Muscle layer of colon (tissue), 2 donors: ENCODE measurements around the gene TMEM17.

Experiments used
- H3K27ac ChIP-seq: one replicate; pipeline ENCODE4 v1.7.0; 2013; ENCODE audit warnings: low read depth, mild to moderate bottlenecking, low read length, moderate library complexity
- H3K27me3 ChIP-seq, 2 donors: one replicate each; pipeline ENCODE4 v1.7.0; 2013; ENCODE audit warnings: low read length in 2 of 2, mild to moderate bottlenecking in 2 of 2; ENCODE audit not compliant: insufficient read depth in 2 of 2, control insufficient read depth in 1 of 2
- H3K36me3 ChIP-seq: one replicate; pipeline ENCODE4 v1.7.0; 2013; ENCODE audit warnings: mild to moderate bottlenecking, low read length; ENCODE audit not compliant: insufficient read depth
- H3K4me1 ChIP-seq: one replicate; pipeline ENCODE4 v1.7.0; 2013; ENCODE audit warnings: mild to moderate bottlenecking, low read length; ENCODE audit not compliant: insufficient read depth
- H3K4me3 ChIP-seq, 2 donors: one replicate each; pipeline ENCODE4 v1.7.0; 2013; ENCODE audit warnings: low read length in 2 of 2, low read depth in 1 of 2, mild to moderate bottlenecking in 1 of 2, moderate library complexity in 1 of 2
- H3K9ac ChIP-seq: one replicate; pipeline ENCODE4 v1.7.0; 2013; ENCODE audit warnings: low read length
- H3K9me3 ChIP-seq: one replicate; pipeline ENCODE4 v1.7.0; 2013; ENCODE audit warnings: mild to moderate bottlenecking, low read length
- donor health status: abdominal sarcoma.
- donor health status: Adenocarcinoma of cecum.

Gene TMEM17

GRCh38 chr2:62459672-62460071 lies 46.3 kb downstream of the TMEM17 start:
- Histone ChIP-seq H3K9me3 (no peaks in the 10 kb centered on the region), H3K27ac (no peak overlapping the region), H3K9ac (no peak overlapping the region), H3K36me3 (no peaks in the 10 kb centered on the region), H3K4me3 (no peak overlapping the region), H3K27me3 (no peaks in the 10 kb centered on the region), H3K4me1 (peaks cover 18% of the 10 kb centered on the region)

GRCh38 chr2:62459106-62459505 lies 46.9 kb downstream of the TMEM17 start:
- H3K4me1 ChIP-seq, result peaks cover 20% of the 10 kb centered on the region
- H3K27ac ChIP-seq, result no peak overlapping the region
- no peaks in the 10 kb centered on the region for H3K36me3 ChIP-seq
- no peaks in the 10 kb centered on the region for H3K9me3 ChIP-seq
- no peak overlapping the region for H3K4me3 ChIP-seq
- H3K27me3 ChIP-seq, result no peaks in the 10 kb centered on the region
- H3K9ac ChIP-seq, result no peak overlapping the region

GRCh38 chr2:62458671-62459081 lies 47.3 kb downstream of the TMEM17 start:
- H3K27ac ChIP-seq, result no peak overlapping the region
- no peak overlapping the region for H3K9ac ChIP-seq
- no peaks in the 10 kb centered on the region for H3K36me3 ChIP-seq
- peaks cover 24% of the 10 kb centered on the region for H3K4me1 ChIP-seq
- no peaks in the 10 kb centered on the region for H3K9me3 ChIP-seq
- H3K4me3 ChIP-seq, result no peak overlapping the region
- H3K27me3 ChIP-seq, result no peaks in the 10 kb centered on the region

DNA sequence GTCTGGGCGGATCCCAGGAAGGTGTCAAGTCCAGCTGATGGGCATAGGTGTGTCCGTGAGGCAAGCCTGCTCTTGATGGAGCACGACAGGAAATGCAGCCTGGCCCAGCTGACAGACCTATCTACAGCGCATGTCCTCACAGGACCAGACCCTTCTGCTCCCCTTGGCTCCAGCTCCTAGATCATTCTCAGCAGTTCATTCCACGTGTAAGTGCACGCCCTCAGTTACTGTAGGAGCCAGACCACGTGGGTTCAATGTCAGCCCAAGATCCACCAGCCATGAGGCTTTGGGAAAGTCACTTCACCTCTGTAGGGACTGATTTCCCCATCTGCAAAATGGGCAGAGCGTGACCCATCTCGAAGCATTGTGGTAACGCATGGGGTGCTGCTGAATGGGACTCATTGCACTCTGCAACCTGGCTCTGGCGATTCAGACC lies 47.8 kb downstream of the TMEM17 start:
- H3K9ac ChIP-seq, result no peak overlapping the region
- H3K4me1 ChIP-seq, result peaks cover 28% of the 10 kb centered on the region
- no peaks in the 10 kb centered on the region for H3K27me3 ChIP-seq
- H3K27ac ChIP-seq, result no peak overlapping the region
- H3K36me3 ChIP-seq, result no peaks in the 10 kb centered on the region
- H3K9me3 ChIP-seq, result no peaks in the 10 kb centered on the region
- no peak overlapping the region for H3K4me3 ChIP-seq

GRCh38 chr2:62457556-62457955 lies 48.4 kb downstream of the TMEM17 start:
- Histone ChIP-seq H3K4me3 (peak overlapping the region; percentile 54 to 80), H3K9me3 (no peaks in the 10 kb centered on the region), H3K36me3 (no peaks in the 10 kb centered on the region), H3K27me3 (no peaks in the 10 kb centered on the region), H3K27ac (peak overlapping the region; percentile 64), H3K4me1 (peaks cover 31% of the 10 kb centered on the region), H3K9ac (peak overlapping the region; percentile 24)

GRCh38 chr2:62456721-62457539 lies 49.1 kb downstream of the TMEM17 start:
- peak overlapping the region; percentile 54 to 80 for H3K4me3 ChIP-seq
- peak overlapping the region; percentile 24 for H3K9ac ChIP-seq
- H3K36me3 ChIP-seq, result no peaks in the 10 kb centered on the region
- no peaks in the 10 kb centered on the region for H3K27me3 ChIP-seq
- H3K4me1 ChIP-seq, result peaks cover 31% of the 10 kb centered on the region
- H3K27ac ChIP-seq, result peak overlapping the region; percentile 64
- H3K9me3 ChIP-seq, result no peaks in the 10 kb centered on the region

- Histone ChIP-seq H3K9me3 (no peaks in the 10 kb centered on the region), H3K36me3 (no peaks in the 10 kb centered on the region), H3K27me3 (no peaks in the 10 kb centered on the region), H3K27ac (no peak overlapping the region), H3K9ac (no peak overlapping the region), H3K4me1 (peaks cover 31% of the 10 kb centered on the region), H3K4me3 (peak overlapping the region in 1 of 2 donors; percentile 8)
These were observed 49.9 kb downstream of the TMEM17 start for GRCh38 chr2:62455957-62456692.

DNA sequence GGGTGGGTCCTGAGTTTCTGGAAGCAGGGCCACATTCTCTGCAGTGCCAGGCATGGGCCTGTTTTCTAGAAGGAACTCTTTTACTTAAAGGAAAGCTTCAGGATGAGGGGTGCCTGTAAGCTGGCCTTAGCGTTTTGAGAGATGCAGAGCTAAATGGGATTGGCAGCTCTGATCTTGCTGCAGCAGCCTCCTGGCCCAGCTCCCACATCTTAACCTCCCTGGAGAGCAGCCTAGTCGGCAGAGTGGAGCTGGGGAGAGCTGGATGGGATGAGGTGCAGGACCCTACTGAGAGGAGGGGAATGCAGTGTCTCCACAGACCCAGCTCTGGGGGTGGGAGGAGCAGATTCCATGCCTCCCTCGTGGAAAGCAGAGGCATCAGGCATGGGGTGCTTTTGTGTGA lies 52.0 kb downstream of the TMEM17 start:
- no peak overlapping the region for H3K4me3 ChIP-seq
- no peaks in the 10 kb centered on the region for H3K9me3 ChIP-seq
- H3K27ac ChIP-seq, result no peak overlapping the region
- no peaks in the 10 kb centered on the region for H3K36me3 ChIP-seq
- H3K9ac ChIP-seq, result no peak overlapping the region
- no peaks in the 10 kb centered on the region for H3K27me3 ChIP-seq
- peaks cover 31% of the 10 kb centered on the region for H3K4me1 ChIP-seq

- H3K36me3 ChIP-seq, result no peaks in the 10 kb centered on the region
- peaks cover 30% of the 10 kb centered on the region for H3K4me1 ChIP-seq
- H3K9me3 ChIP-seq, result no peaks in the 10 kb centered on the region
- H3K27ac ChIP-seq, result no peak overlapping the region
- no peak overlapping the region for H3K4me3 ChIP-seq
- H3K27me3 ChIP-seq, result no peaks in the 10 kb centered on the region
- H3K9ac ChIP-seq, result no peak overlapping the region
These were observed 53.1 kb downstream of the TMEM17 start for GRCh38 chr2:62452701-62453454.

DNA sequence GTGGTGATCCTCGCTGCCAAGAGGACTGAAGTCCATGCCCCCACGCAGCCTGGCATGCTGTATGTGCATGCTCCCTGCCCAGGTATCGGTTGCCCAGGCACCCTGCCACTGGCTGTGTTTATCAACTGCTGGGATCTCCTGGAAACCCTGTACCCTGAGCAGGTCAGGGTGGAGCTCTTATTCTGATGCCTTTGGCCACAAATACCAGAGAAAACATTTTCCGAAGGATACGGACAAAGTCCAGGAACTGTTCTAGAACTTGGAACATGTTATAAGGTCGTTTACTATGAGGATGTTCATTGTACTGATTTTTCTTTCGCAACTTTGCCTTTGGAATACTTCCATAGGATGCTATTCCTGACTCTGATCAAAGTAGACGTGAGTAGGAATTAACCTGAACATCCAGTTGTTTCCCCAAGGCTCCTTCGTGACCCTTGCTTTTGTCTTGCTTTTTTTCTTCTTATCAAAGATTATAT lies 55.2 kb downstream of the TMEM17 start:
- Histone ChIP-seq H3K4me3 (no peak overlapping the region), H3K9ac (no peak overlapping the region), H3K27me3 (no peaks in the 10 kb centered on the region), H3K27ac (no peak overlapping the region), H3K9me3 (no peaks in the 10 kb centered on the region), H3K36me3 (no peaks in the 10 kb centered on the region), H3K4me1 (peaks cover 13% of the 10 kb centered on the region)
